Measurements from ENCODE around the gene TMEM53. TPM values are rescaled to one million over a fixed set of nuclear protein-coding genes. Genes with fewer than 3 reads are reported as not detected.

The TMEM53 gene
- total and polyA plus RNA-seq, 2 of the 8 experiments (the other 6 are each of a cell fraction or from before 2014, with no cell fraction given), result 6.7 to 27.9 TPM

DNA sequence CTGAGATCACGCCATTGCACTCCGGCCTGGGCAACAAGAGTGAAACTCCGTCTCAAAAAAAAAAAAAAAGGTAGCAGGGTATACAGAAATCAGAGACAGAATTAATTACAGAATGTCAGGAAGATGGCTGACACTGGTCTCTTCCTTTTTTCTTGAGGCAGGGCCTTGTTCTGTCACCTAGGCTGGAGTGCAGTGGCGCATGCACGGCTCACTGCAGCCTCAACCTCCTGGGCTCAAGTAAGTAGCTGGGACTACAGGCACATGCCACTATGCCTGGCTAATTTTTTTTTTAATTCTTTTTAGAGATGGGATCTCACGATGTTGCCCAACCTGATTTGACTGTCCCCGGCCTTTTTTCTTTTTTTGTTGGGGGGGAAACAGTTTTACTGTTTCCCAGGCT is 40.3 kb upstream of the TMEM53 start (continued):
- TF ChIP-seq BACH1 (IDR thresholded peaks at IDR 0.05; ENCODE audit: low read length), result no peak
- TF ChIP-seq EZH2 (IDR thresholded peaks at IDR 0.05; ENCODE audit: low read depth, low read length, severe bottlenecking), result no peak
- no peak for TF ChIP-seq CEBPB (IDR thresholded peaks at IDR 0.05; ENCODE audit: low read depth, low read length)
- TF ChIP-seq TAF1 (IDR thresholded peaks at IDR 0.05; ENCODE audit: low read depth, low read length), result no peak
- no peak for TF ChIP-seq KDM4A (IDR thresholded peaks at IDR 0.05; ENCODE audit: low read depth, low read length, severe bottlenecking)
- TF ChIP-seq, protein P1, sequence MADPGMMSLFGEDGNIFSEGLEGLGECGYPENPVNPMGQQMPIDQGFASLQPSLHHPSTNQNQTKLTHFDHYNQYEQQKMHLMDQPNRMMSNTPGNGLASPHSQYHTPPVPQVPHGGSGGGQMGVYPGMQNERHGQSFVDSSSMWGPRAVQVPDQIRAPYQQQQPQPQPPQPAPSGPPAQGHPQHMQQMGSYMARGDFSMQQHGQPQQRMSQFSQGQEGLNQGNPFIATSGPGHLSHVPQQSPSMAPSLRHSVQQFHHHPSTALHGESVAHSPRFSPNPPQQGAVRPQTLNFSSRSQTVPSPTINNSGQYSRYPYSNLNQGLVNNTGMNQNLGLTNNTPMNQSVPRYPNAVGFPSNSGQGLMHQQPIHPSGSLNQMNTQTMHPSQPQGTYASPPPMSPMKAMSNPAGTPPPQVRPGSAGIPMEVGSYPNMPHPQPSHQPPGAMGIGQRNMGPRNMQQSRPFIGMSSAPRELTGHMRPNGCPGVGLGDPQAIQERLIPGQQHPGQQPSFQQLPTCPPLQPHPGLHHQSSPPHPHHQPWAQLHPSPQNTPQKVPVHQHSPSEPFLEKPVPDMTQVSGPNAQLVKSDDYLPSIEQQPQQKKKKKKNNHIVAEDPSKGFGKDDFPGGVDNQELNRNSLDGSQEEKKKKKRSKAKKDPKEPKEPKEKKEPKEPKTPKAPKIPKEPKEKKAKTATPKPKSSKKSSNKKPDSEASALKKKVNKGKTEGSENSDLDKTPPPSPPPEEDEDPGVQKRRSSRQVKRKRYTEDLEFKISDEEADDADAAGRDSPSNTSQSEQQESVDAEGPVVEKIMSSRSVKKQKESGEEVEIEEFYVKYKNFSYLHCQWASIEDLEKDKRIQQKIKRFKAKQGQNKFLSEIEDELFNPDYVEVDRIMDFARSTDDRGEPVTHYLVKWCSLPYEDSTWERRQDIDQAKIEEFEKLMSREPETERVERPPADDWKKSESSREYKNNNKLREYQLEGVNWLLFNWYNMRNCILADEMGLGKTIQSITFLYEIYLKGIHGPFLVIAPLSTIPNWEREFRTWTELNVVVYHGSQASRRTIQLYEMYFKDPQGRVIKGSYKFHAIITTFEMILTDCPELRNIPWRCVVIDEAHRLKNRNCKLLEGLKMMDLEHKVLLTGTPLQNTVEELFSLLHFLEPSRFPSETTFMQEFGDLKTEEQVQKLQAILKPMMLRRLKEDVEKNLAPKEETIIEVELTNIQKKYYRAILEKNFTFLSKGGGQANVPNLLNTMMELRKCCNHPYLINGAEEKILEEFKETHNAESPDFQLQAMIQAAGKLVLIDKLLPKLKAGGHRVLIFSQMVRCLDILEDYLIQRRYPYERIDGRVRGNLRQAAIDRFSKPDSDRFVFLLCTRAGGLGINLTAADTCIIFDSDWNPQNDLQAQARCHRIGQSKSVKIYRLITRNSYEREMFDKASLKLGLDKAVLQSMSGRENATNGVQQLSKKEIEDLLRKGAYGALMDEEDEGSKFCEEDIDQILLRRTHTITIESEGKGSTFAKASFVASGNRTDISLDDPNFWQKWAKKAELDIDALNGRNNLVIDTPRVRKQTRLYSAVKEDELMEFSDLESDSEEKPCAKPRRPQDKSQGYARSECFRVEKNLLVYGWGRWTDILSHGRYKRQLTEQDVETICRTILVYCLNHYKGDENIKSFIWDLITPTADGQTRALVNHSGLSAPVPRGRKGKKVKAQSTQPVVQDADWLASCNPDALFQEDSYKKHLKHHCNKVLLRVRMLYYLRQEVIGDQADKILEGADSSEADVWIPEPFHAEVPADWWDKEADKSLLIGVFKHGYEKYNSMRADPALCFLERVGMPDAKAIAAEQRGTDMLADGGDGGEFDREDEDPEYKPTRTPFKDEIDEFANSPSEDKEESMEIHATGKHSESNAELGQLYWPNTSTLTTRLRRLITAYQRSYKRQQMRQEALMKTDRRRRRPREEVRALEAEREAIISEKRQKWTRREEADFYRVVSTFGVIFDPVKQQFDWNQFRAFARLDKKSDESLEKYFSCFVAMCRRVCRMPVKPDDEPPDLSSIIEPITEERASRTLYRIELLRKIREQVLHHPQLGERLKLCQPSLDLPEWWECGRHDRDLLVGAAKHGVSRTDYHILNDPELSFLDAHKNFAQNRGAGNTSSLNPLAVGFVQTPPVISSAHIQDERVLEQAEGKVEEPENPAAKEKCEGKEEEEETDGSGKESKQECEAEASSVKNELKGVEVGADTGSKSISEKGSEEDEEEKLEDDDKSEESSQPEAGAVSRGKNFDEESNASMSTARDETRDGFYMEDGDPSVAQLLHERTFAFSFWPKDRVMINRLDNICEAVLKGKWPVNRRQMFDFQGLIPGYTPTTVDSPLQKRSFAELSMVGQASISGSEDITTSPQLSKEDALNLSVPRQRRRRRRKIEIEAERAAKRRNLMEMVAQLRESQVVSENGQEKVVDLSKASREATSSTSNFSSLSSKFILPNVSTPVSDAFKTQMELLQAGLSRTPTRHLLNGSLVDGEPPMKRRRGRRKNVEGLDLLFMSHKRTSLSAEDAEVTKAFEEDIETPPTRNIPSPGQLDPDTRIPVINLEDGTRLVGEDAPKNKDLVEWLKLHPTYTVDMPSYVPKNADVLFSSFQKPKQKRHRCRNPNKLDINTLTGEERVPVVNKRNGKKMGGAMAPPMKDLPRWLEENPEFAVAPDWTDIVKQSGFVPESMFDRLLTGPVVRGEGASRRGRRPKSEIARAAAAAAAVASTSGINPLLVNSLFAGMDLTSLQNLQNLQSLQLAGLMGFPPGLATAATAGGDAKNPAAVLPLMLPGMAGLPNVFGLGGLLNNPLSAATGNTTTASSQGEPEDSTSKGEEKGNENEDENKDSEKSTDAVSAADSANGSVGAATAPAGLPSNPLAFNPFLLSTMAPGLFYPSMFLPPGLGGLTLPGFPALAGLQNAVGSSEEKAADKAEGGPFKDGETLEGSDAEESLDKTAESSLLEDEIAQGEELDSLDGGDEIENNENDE (IDR thresholded peaks at IDR 0.05; ENCODE audit: insufficient replicate concordance, low read length), result no peak
- no peak for TF ChIP-seq SRF (IDR thresholded peaks at IDR 0.05; ENCODE audit: low read depth, low read length)

Measured in H1 (cell line).